A673 (cell line): Measurements from ENCODE around the gene AP3D1.

Experiments
- EZH2 ChIP-seq: fragments of 200-600 bp; sonication (generic); IDR thresholded peaks from 2 replicates; pipeline ENCODE4 v1.6.1; 2017; ENCODE audit warnings: borderline replicate concordance, low read depth, mild to moderate bottlenecking, mixed read lengths, antibody characterized with exemption, low read length; ENCODE audit not compliant: poor library complexity, severe bottlenecking
- TF ChIP-seq, protein P1 (sequence below): fragments of 300-800, 200-600 bp; sonication (generic); conservative IDR thresholded peaks from 2 replicates; pipeline ENCODE4 v1.5.1; 2017; ENCODE audit warnings: low read depth, mild to moderate bottlenecking, antibody characterized with exemption, low read length, moderate library complexity, mixed read lengths

DNA sequence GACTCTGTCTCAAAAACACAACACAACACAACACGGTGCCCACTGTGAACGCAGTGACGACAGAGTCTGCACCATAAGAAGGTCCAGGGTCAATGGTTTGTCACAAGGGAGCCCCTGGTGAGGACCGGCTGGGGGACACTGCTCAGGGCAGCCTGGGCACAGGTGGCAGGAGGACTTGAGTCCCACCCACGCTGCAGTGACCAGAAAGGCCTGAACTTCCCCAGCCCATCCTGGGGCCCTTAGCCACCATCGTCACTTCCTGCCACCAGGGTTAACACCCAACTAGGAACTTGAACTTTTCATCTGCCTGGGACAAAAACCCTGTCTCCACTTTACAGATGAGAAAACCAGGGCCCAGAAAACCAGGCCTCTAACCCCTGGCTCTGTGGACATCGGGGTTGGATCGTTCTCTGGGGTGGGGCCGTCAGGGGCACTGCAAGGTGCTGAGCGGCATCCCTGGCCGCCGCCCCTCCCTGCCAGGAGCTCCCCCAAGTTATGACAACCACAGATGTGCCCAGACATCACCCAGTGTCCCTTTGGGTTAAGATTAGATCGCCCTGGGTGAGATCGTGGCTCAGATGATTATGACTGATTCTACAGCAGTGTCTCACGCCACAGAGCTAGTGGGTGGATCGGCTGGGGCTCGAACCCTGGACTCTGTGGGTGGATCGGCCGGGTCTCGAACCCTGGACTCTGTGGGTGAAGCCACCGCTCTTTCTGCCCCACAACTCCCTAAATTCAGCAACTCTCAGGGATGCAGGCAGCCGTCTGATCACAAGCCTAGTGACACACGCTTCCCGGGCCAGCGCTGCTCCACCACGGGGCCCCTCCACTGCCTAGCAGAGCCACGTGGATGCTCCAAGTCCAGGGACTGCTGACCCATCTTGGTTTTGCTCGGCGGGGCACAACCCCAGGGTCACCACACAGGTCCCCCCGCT lies 69.2 kb downstream of the AP3D1 start:
- TF ChIP-seq, protein P1, sequence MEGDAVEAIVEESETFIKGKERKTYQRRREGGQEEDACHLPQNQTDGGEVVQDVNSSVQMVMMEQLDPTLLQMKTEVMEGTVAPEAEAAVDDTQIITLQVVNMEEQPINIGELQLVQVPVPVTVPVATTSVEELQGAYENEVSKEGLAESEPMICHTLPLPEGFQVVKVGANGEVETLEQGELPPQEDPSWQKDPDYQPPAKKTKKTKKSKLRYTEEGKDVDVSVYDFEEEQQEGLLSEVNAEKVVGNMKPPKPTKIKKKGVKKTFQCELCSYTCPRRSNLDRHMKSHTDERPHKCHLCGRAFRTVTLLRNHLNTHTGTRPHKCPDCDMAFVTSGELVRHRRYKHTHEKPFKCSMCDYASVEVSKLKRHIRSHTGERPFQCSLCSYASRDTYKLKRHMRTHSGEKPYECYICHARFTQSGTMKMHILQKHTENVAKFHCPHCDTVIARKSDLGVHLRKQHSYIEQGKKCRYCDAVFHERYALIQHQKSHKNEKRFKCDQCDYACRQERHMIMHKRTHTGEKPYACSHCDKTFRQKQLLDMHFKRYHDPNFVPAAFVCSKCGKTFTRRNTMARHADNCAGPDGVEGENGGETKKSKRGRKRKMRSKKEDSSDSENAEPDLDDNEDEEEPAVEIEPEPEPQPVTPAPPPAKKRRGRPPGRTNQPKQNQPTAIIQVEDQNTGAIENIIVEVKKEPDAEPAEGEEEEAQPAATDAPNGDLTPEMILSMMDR, result no peak
- no peak for TF ChIP-seq EZH2
